Activated naive CD4-positive, alpha-beta T cell treated with anti-CD3 and anti-CD28 coated beads, Interleukin-2, amount 50 U/mL, for 16 hours (primary cell): Measurements from ENCODE around the gene BACE2.
"Not testable (repeated sequence)": the region's sequence is repeated elsewhere in the genome, so short reads cannot be mapped to it uniquely, and the experiment has no call there.

Experiments
- DNase-seq: peaks from one replicate; pipeline ENCODE4 v3.0.0-alpha.2; 2020

The BACE2 gene

GRCh38 chr21:41243107-41243506, 75.1 kb downstream of the BACE2 start:
- no peak for DNase-seq

GRCh38 chr21:41244266-41244880, 76.4 kb downstream of the BACE2 start:
- not testable (repeated sequence) for DNase-seq

DNA sequence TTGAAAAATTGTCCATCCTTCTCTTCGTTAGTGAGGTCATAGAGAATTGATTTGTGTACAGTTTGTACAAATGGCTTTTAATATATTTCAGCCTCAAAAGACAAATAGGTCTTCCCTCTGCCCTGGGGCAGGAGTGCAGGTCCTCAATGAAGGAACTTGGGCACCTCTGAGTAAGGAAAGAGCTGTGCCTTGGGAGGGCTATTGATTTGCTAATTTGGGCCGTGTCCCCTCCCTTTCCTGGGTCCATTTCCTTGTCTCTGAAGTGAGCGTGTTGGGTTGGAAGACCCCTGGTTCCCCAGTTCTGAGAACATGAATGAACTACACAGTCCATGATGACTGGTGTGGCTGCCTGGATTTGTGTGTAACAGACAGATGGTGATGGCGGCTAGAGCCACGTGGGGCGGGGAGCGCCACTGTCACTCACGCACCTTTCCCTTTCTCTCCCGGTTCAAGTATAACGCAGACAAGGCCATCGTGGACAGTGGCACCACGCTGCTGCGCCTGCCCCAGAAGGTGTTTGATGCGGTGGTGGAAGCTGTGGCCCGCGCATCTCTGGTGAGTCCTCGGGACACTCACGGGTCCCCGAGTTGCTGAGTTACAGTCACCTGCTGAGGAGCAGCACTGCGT, 77.7 kb downstream of the BACE2 start:
- DNase-seq, result no peak

GRCh38 chr21:41246808-41247207, 78.8 kb downstream of the BACE2 start:
- DNase-seq, result no peak

GRCh38 chr21:41247561-41248545, 79.9 kb downstream of the BACE2 start:
- DNase-seq, result no peak

DNA sequence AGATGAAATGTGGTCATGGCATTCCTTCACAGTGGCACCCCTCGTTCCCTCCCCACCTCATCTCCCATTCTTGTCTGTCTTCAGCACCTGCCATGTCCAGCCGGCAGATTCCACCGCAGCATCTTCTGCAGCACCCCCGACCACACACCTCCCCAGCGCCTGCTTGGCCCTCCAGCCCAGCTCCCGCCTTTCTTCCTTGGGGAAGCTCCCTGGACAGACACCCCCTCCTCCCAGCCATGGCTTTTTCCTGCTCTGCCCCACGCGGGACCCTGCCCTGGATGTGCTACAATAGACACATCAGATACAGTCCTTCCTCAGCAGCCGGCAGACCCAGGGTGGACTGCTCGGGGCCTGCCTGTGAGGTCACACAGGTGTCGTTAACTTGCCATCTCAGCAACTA, 81.5 kb downstream of the BACE2 start:
- no peak for DNase-seq

- no peak for DNase-seq
Measured at GRCh38 chr21:41250519-41250918, 82.6 kb downstream of the BACE2 start.

GRCh38 chr21:41251961-41252642, 84.1 kb downstream of the BACE2 start:
- DNase-seq, result no peak

DNA sequence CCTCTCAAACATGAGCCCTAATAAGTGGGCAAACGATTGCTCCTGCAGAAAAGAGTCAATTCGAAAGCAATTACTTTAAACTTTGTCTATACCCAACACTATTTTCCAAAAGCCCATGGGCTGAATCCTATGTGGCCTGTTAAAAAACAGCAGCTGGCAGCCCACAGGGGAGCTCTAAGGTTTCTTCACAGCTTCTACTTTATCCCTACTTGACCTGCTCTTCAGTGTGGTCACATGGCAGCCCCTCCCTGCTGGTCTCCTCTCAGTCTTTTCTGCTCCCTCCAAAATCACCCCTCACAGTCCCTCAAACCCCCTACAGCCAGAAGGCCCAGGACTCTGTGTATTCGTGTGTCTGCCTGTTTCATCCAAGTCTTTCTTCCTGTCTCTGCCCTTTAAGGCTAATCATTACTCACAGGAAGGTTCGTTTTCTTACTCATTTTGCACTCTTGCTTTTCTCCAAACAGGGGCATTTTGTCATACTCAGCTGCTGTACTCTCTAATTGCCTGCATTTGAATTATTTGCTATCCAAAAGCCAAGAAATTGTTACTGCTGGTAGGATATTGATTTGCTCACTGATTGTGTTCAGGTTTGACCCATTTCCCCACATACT, 86.2 kb downstream of the BACE2 start:
- no peak for DNase-seq

GRCh38 chr21:41255190-41255589, 87.2 kb downstream of the BACE2 start:
- no peak for DNase-seq

- DNase-seq, result not testable (repeated sequence)
Measured at GRCh38 chr21:41256231-41256630, 88.3 kb downstream of the BACE2 start.

- DNase-seq, result no peak
Measured at GRCh38 chr21:41256771-41257702, 89.1 kb downstream of the BACE2 start.

DNA sequence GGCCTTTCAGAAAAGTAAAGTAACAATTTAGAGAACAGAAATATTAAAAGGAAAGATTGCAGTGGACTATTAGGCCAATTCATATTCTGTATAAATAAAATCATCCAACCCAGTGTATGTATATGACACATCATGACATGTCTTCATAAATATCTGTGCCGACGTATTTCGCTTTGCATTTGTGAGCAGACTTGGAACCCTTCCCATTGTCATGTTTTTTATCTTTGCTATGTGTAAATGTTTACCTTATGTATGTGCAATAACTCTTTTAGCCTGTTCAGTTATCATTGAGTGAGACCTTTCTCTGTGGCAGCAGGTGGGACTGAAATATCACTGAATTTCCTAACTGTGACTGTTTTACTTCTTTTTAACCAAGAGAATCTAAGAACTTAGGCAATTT, 90.7 kb downstream of the BACE2 start:
- DNase-seq, result no peak

DNA sequence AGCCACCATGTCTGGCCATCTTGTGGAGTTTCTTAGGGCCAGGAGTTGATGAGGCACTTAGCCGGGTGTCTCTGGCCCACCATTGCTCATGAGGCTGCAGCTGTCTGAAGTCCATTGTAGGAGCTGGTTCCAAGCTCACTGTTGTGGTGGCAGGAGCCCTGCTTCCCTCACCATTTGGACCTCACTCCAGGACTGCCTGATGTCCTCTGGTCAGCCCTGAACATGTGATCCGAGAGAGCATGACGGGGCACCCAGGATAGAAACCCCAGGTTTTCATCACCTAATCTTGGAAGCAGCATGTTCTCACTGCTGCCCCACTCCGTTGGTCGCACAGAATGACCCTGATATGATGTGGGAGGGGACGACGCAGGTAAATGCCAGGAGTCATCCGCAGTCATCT, 92.5 kb downstream of the BACE2 start:
- DNase-seq, result no peak

DNA sequence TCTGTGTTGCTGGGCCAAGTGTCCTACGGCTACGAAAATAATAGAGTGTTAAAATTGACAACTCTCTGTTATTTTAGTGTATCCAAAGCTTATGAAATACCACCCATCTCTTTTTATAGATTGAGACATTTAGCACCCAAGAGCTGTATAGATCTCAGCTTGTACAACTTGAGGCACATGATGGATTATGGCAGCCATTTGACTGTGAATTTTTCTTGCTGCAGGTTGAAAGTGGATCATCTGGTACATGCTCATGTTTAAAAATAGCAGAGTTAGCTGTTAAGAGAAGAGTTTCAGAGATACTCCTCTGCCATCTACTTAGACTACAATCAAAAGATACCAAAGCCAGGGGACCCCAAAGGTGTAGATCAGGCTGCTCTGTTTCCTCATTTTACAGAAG, 99.4 kb downstream of the BACE2 start:
- DNase-seq, result no peak

DNA sequence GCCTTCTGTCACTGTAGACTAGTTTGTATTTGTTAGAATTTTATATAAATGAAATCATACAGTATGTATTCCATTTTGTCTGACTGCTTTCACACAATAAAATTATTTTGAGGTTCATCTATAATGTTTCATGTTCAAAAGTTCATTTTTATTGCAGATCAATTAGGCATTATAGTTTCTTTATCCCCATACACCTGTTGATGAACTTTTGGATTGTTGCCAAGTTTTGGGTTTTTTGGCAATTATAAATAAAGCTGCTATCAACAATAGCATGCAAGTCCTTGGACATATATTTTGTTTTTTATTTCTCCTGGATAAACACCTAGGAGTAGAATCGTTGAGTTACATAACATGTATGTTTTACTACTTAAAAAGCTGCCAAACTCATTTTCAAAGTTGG, 101.6 kb downstream of the BACE2 start:
- no peak for DNase-seq

DNA sequence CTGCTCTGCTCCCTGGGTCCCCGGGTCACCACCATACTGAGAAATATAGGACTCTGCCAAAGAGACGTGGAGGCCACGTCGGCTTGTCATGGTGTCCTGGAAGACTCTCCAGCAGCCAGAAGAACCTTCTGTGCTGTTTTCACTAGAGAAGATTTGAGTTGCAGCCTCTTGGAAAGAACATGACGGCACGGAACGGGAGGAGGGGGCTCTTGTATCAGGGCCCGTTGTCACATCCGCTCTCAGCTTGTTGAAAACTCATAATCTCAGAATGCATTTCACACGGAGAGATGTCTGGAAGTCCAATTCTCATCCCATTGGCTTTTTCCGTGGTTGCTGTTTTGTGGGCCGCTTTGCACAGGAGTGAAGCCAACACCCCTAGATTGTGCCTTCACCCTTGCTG, 109.2 kb downstream of the BACE2 start:
- DNase-seq, result no peak

DNA sequence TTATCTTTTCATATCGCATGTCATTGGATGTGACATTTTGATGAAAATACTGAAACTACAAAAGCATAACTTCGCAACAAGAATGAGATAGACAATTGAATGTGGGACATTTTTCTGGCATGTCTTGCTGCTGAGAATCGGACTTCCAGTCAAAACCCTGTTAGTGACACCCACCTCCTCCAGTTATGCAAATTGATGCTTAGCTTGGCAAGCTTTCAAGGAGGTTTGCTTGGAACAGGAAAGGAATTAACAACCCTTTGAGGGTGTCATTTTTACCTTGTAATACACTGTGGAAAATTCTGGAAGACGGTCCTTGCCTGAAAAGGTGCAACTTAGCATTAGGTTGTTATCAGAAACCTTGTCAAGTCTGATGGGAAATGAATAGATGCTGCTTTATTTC, 109.9 kb downstream of the BACE2 start:
- DNase-seq, result no peak

DNA sequence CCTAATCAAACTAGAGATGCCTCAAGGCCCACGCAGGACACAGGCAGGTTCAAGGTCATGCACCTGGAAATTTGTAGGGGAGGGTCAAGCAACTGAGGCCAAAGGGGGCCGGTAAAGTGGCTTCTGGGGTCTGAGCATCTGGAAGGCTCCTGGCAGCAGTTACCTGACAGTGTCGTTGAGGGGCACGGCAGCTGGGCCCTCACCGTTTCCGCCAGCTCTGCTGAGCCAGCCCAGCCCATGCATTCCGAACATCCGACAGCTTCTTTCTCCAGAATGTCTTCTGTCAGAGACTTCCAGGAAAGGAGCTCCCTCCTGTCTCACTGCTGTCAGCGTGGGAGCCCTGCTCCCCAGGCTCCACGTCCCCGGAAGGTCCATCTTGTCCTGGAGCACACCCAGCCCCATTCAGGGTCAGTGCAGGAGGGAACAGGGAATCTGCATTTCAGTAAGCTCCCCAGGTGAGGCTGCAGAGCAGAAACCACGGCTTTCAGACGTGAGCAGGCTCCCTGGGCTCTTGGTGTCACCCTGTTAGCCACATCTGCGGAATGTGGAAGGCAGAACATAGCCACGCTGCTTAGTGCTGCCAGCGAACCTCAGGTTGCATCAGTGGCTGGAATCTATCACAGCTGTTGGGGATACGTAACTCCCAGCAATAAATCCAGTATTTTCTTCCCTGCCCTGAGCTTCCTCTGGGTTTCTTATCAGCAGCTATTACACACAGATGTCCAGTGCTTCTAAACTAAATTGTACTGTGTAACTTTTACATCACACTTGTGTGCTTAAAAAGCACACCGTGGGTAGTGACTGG, 112.4 kb downstream of the BACE2 start:
- no peak for DNase-seq

GRCh38 chr21:41282412-41282811, 114.5 kb downstream of the BACE2 start:
- no peak for DNase-seq
